Large intestine (tissue), 3 donors: ENCODE measurements around the gene OXA1L. TPM values are rescaled to one million over a fixed set of nuclear protein-coding genes. Genes with fewer than 3 reads are reported as not detected.
"Not testable (repeated sequence)": the region's sequence is repeated elsewhere in the genome, so short reads cannot be mapped to it uniquely, and the experiment has no call there.

ENCODE experiments used
- DNase-seq, 2 donors: peaks; one replicate each; pipeline versions ENCODE4 v3.0.0 to v3.0.0-alpha.2; 2013
- H3K27ac ChIP-seq: one replicate; pipeline ENCODE4 v1.5.1; 2013; ENCODE audit warnings: low read length
- H3K27me3 ChIP-seq: 2 replicates; pipeline ENCODE4 v1.6.1; 2013; ENCODE audit warnings: low read length; ENCODE audit not compliant: control insufficient read depth, insufficient read depth
- H3K36me3 ChIP-seq: 2 replicates; pipeline ENCODE4 v1.6.1; 2013; ENCODE audit warnings: low read length; ENCODE audit not compliant: control insufficient read depth, insufficient read depth
- H3K4me1 ChIP-seq: one replicate; pipeline ENCODE4 v1.6.1; 2013; ENCODE audit warnings: low read length; ENCODE audit not compliant: control insufficient read depth, insufficient read depth
- H3K4me3 ChIP-seq: one replicate; pipeline ENCODE4 v1.5.1; 2013; ENCODE audit warnings: low read length
- H3K9me3 ChIP-seq: one replicate; pipeline ENCODE4 v1.6.1; 2013; ENCODE audit warnings: mild to moderate bottlenecking, low read depth, low read length, moderate library complexity; ENCODE audit not compliant: control insufficient read depth
- WGBS: methylation state at CpG from one replicate; pipeline ENCODE4 v1.1.5; 2013; ENCODE audit warnings: low lambda C conversion rate; ENCODE audit not compliant: insufficient coverage; 5-methylcytosine and 5-hydroxymethylcytosine counted together
- polyA plus RNA-seq: library from polyadenylated mRNA; unstranded; fragments of 120-200 nt; gene quantifications from one replicate; pipeline ENCODE4 v1.2.1, GENCODE V29; 2013

OXA1L gene
- polyA plus RNA-seq, 1 donor = 123 TPM

- no peaks in the 10 kb centered on the region for H3K9me3 ChIP-seq
- H3K36me3 ChIP-seq = peaks cover 7% of the 10 kb centered on the region
- H3K4me1 ChIP-seq = peaks cover 42% of the 10 kb centered on the region
- no peak overlapping the region for H3K4me3 ChIP-seq
- H3K27me3 ChIP-seq = no peaks in the 10 kb centered on the region
- DNase-seq = peak; percentile 84 to 91
- no CpG with 5 or more reads among the region's 5 CpGs for WGBS
- peak overlapping the region; percentile 81 for H3K27ac ChIP-seq
Observed at GRCh38 chr14:22796087-22796707, 29.7 kb downstream of the OXA1L start.

DNA sequence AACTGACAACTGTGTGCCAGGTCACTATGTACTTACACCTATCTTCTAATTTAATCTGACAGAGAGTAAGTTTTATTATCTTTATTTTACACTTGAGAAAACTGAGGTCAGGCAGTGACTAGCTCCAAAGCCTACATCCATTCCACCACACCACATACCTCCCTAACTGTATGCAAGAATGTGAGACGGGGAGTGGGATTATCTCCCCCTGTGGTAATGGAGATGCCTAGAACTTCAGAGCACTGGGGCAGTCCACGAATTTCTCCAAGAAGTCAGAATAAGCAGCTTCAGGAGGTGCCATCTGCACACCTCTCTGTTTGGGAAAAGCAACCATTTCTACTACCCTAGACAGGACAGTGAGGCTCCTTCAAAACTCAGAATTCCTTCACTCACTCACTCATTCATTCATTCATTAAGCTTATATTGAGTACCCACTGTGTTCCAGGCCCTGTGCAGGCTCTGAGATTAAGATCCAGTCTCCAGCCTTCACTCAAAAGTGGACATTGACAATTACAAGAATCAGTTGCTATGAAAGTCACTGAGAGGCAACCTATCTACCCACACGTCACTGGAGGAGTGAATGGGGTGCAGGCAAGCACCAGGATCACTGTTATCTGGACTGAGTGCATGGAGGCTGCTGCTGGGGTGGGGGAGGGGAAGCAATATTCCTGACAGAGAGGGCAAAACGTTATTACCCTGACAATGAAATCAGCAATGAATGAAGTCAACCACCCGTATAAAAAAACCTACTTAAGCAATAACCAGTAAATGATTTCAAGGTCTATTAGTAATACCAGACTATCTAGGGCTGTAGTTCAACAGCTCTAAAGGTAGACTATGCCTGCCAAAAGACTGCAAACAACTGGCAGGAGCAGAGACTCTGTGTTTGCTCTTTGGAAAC, 30.8 kb downstream of the OXA1L start:
- Histone ChIP-seq H3K4me1 (peaks cover 45% of the 10 kb centered on the region), H3K27me3 (no peaks in the 10 kb centered on the region), H3K36me3 (peaks cover 7% of the 10 kb centered on the region), H3K4me3 (no peak overlapping the region), H3K27ac (peak overlapping the region; percentile 81), H3K9me3 (no peaks in the 10 kb centered on the region)
- no CpG with 5 or more reads among the region's 5 CpGs for WGBS
- peak; percentile 86 to 92 for DNase-seq

DNA sequence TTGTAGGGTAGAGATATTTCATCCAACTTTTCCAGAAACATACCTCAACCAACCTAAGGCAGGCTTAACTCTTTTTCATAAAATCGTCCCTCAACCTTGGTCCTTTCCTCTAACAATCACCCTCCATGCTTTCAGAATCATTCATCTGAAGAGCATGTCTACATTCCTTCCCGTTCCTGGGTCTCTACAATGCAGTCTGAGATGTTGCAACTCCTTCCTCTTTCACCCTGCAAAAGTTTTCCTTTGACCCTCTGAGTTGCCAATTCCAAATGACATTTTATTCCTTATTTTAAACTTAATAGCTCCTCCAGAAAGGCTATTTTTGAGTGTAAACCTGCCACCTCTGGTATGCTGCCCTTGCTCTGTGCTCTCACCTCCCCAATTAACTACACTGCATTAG, 32.0 kb downstream of the OXA1L start:
- Histone ChIP-seq H3K9me3 (no peaks in the 10 kb centered on the region), H3K27me3 (no peaks in the 10 kb centered on the region), H3K27ac (peak overlapping the region; percentile 71), H3K4me3 (no peak overlapping the region), H3K36me3 (peaks cover 9% of the 10 kb centered on the region), H3K4me1 (peaks cover 45% of the 10 kb centered on the region)
- no peak for DNase-seq
- 86% methylated on average over 1 of the region's 2 CpGs for WGBS

DNA sequence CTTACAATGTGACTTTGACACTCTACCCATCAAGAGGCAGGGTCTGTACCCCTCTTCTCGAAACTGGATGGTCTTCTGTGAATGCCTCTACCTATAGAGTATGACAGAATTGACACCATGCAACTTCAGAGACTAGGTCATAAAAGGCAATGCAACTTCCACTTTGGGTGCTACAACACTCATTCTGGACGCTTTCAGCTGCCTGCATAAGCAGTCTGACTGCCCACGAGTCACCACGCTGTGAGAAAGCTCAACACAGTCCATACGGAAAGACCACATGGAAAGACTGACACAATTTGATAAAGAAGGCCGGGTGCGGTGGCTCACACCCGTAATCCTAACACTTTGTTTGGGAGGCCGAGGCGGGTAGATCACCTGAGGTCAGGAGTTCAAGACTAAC, 33.9 kb downstream of the OXA1L start:
- DNase-seq = no peak
- H3K36me3 ChIP-seq = peaks cover 2% of the 10 kb centered on the region
- H3K4me1 ChIP-seq = peaks cover 39% of the 10 kb centered on the region
- no peaks in the 10 kb centered on the region for H3K27me3 ChIP-seq
- no peaks in the 10 kb centered on the region for H3K9me3 ChIP-seq
- no peak overlapping the region for H3K4me3 ChIP-seq
- no CpG with 5 or more reads among the region's 10 CpGs for WGBS
- H3K27ac ChIP-seq = no peak overlapping the region

- peaks cover 4% of the 10 kb centered on the region for H3K36me3 ChIP-seq
- no peak for DNase-seq
- WGBS = no CpG with 5 or more reads among the region's 8 CpGs
- H3K4me1 ChIP-seq = peaks cover 32% of the 10 kb centered on the region
- H3K27ac ChIP-seq = no peak overlapping the region
- H3K27me3 ChIP-seq = no peaks in the 10 kb centered on the region
- H3K4me3 ChIP-seq = no peak overlapping the region
- no peaks in the 10 kb centered on the region for H3K9me3 ChIP-seq
Observed at GRCh38 chr14:22801716-22802115, 35.2 kb downstream of the OXA1L start.

GRCh38 chr14:22802860-22803686, 36.6 kb downstream of the OXA1L start:
- H3K4me1 ChIP-seq = peaks cover 27% of the 10 kb centered on the region
- no peak for DNase-seq
- no peak overlapping the region for H3K27ac ChIP-seq
- H3K36me3 ChIP-seq = peaks cover 4% of the 10 kb centered on the region
- H3K27me3 ChIP-seq = no peaks in the 10 kb centered on the region
- H3K9me3 ChIP-seq = no peaks in the 10 kb centered on the region
- no peak overlapping the region for H3K4me3 ChIP-seq
- WGBS = no CpG with 5 or more reads among the region's 12 CpGs

- Histone ChIP-seq H3K4me1 (peaks cover 25% of the 10 kb centered on the region), H3K27ac (no peak overlapping the region), H3K9me3 (no peaks in the 10 kb centered on the region), H3K27me3 (no peaks in the 10 kb centered on the region), H3K4me3 (no peak overlapping the region), H3K36me3 (peaks cover 4% of the 10 kb centered on the region)
- no peak for DNase-seq
- no CpG with 5 or more reads among the region's 3 CpGs for WGBS
Observed at GRCh38 chr14:22803687-22803974, 37.1 kb downstream of the OXA1L start.

DNA sequence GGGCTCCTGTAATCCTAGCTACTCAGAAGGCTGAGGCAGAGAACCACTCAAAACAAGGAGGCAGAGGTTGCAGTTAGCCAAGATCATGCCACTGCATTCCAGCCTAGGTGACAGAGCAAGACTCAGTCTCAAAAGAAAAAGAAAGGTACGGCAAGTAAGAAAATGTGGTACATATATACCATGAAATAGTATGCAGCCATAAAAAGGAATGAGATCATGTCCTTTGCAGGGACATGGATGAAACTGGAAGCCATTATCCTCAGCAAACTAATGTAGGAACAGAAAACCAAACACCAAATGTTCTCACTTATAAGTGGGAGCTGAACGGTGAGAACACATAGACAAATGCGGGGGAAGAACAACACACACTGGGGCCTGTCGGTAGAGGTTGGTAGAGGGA, 38.7 kb downstream of the OXA1L start:
- not testable (repeated sequence) for H3K36me3 ChIP-seq, H3K9me3 ChIP-seq, H3K27ac ChIP-seq, H3K27me3 ChIP-seq, H3K4me3 ChIP-seq, DNase-seq
- peaks cover 29% of the 10 kb centered on the region for H3K4me1 ChIP-seq
- WGBS = 100% methylated on average over 2 of the region's 4 CpGs

- peak; percentile 79 to 84 for DNase-seq
- Histone ChIP-seq H3K4me3 (peak overlapping the region; percentile 17), H3K9me3 (no peaks in the 10 kb centered on the region), H3K4me1 (peaks cover 24% of the 10 kb centered on the region), H3K36me3 (peaks cover 8% of the 10 kb centered on the region), H3K27me3 (no peaks in the 10 kb centered on the region), H3K27ac (peak overlapping the region; percentile 67)
- WGBS = no CpG with 5 or more reads among the region's 13 CpGs
Observed at GRCh38 chr14:22807432-22808087, 41.1 kb downstream of the OXA1L start.
